Measurements from ENCODE around the gene SPRING1. TPM values are rescaled to one million over a fixed set of nuclear protein-coding genes. Genes with fewer than 3 reads are reported as not detected.

Gene SPRING1
- total and polyA plus RNA-seq, 2 of the 13 experiments (the other 11 are each of a cell fraction or from before 2014, with no cell fraction given): 20.0 to 51.8 TPM

DNA sequence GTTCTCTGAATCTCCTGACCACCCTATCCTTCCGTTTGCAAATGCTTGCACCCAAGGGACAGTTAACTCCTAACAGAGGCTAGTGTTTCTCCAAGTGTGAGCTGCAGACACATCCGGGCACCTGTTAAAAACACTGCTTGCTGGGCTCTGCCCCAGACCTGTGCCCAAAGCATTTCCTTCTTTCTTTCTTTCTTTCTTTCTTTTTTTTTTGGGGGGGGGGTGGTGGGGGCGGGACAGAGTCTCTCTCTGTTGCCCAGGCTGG lies 42.5 kb downstream of the SPRING1 start:
- TF ChIP-seq ZBTB26 (CRISPR knock-in tag; IDR thresholded peaks at IDR 0.05; ENCODE audit: borderline replicate concordance): no peak
- TF ChIP-seq ETV6 (CRISPR knock-in tag; conservative IDR thresholded peaks at IDR 0.05): no peak
- no peak for TF ChIP-seq SMC3 (IDR thresholded peaks at IDR 0.05; ENCODE audit: low read length)
- no peak for TF ChIP-seq NPAS2 (CRISPR knock-in tag; IDR thresholded peaks at IDR 0.05; ENCODE audit: borderline replicate concordance)
- TF ChIP-seq MED1 (CRISPR knock-in tag; IDR thresholded peaks at IDR 0.05): no peak
- Histone ChIP-seq H3K36me3 (replicated peaks in 1 of 2; ENCODE audit: control insufficient read depth in 1 of 2, insufficient read depth in 2 of 2, low read length in 2 of 2) (no peaks in the 10 kb centered on the region), H3K27me3 (ENCODE audit: control insufficient read depth in 1 of 2, insufficient read depth in 2 of 2, low read length in 2 of 2) (peaks cover 3 to 29% of the 10 kb centered on the region in 2 experiments; a peak in 4 of 5 replicates), H2AFZ (ENCODE audit: low read length) (no peak overlapping the region), H3K79me2 (ENCODE audit: insufficient read depth, low read length) (no peaks in the 10 kb centered on the region), H3K27ac (ENCODE audit: extremely low read length, insufficient read depth, low read length) (no peak overlapping the region), H3K9me3 (ENCODE audit: low read length) (no peaks in the 10 kb centered on the region), H4K20me1 (ENCODE audit: insufficient read depth, low read length) (no peaks in the 10 kb centered on the region), H3K4me2 (ENCODE audit: low read depth, low read length) (no peak overlapping the region), H3K4me1 (ENCODE audit: insufficient read depth, low read length) (peaks cover 17% of the 10 kb centered on the region), H3K4me3 (replicated peaks in 1 of 3; ENCODE audit: insufficient read depth in 1 of 3, low read depth in 2 of 3, low read length in 3 of 3) (no peak overlapping the region), H3K9ac (ENCODE audit: insufficient read depth, low read depth, low read length) (no peak overlapping the region)
- in situ Hi-C loops (cut with HindIII; ENCODE audit: extremely low pct_ligation_motif_present, low pct_unique_long_range_greater_than_20kb): no loop called here
- ATAC-seq (no peak), FAIRE-seq (no peak), DNase-seq (ENCODE audit: low spot score) (no peak)
- ChIA-PET CTCF (ENCODE audit: low intra/inter-chr PET ratio, low total read pairs) (no interaction called here), POLR2A (no interaction called here)
- WGBS (ENCODE audit: low lambda C conversion rate): 40% methylated on average over 3 of the region's 3 CpGs
- intact Hi-C loops (cut with micrococcal nuclease; ENCODE audit: unreplicated experiment): loop anchor here (10.0 kb wide), 1 partner anchor 701 kb away; no protein-coding TSS in a partner anchor
- no TSS peak for BruUV-seq (replicated peaks)

DNA sequence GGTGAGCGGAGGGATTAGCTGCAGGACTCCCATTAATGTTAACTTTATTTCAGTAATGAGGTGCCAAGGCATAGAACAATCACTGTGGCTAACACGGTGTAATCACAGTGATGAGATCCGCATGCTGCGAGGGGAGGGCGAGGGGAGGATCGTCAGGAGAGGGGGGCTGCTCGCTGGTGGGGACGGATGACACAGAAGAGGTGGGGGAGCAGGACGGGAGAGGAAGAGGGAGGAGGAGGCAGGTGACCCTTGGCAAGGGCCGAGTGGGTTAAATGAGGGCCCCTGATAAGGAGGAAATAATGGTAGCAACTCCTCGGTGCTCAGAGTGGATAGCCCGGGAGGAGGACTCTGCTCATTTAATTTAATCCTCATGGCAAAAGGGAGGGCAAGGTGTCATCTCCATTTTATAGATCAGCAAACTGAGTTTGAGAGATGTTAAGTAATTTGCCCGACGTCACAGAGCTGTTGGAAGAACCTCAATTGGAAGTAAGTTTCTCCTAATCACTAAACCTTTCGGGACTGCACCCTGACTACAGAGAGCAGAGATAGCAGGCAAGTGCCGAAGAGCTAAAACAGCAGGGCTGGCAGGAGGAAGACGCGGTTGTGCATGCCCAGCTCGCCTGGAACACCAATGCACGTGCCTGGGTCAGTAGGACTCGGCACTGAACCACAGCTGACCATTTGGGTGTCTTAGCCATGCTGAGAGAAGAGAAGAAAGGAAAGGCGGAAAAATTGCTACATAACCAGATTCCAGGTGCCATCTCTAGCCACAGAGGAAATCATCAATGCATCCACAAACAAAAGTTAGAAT lies 43.0 kb downstream of the SPRING1 start:
- POLR2A ChIA-PET: no interaction called here
- no peak overlapping the region for H3K4me3 ChIP-seq (replicated peaks in 1 of 3; ENCODE audit: insufficient read depth in 1 of 3, low read depth in 2 of 3, low read length in 3 of 3)
- H3K9ac ChIP-seq (ENCODE audit: insufficient read depth, low read depth, low read length): no peak overlapping the region
- peaks cover 17% of the 10 kb centered on the region for H3K4me1 ChIP-seq (ENCODE audit: insufficient read depth, low read length)
- no peaks in the 10 kb centered on the region for H3K36me3 ChIP-seq (replicated peaks in 1 of 2; ENCODE audit: control insufficient read depth in 1 of 2, insufficient read depth in 2 of 2, low read length in 2 of 2)
- H3K79me2 ChIP-seq (ENCODE audit: insufficient read depth, low read length): no peaks in the 10 kb centered on the region
- no peaks in the 10 kb centered on the region for H4K20me1 ChIP-seq (ENCODE audit: insufficient read depth, low read length)
- H3K27ac ChIP-seq (ENCODE audit: extremely low read length, insufficient read depth, low read length): no peak overlapping the region
- no peaks in the 10 kb centered on the region for H3K9me3 ChIP-seq (ENCODE audit: low read length)
- in situ Hi-C loops (cut with HindIII; ENCODE audit: extremely low pct_ligation_motif_present, low pct_unique_long_range_greater_than_20kb) (no loop called here), intact Hi-C loops (cut with micrococcal nuclease; ENCODE audit: unreplicated experiment) (loop anchor here (10.0 kb wide), 1 partner anchor 700 kb away; no protein-coding TSS in a partner anchor)
- no peak overlapping the region for H3K4me2 ChIP-seq (ENCODE audit: low read depth, low read length)
- BruUV-seq (replicated peaks): no TSS peak
- WGBS (ENCODE audit: low lambda C conversion rate): 74% methylated on average over 22 of the region's 22 CpGs
- peaks cover 3 to 29% of the 10 kb centered on the region in 2 experiments; a peak in 4 of 5 replicates for H3K27me3 ChIP-seq (ENCODE audit: control insufficient read depth in 1 of 2, insufficient read depth in 2 of 2, low read length in 2 of 2)
- no peak for ATAC-seq
- no peak for DNase-seq (ENCODE audit: low spot score)
- no peak overlapping the region for H2AFZ ChIP-seq (ENCODE audit: low read length)
- no peak for FAIRE-seq
- CTCF ChIA-PET (ENCODE audit: low intra/inter-chr PET ratio, low total read pairs): no interaction called here
- TF ChIP-seq U2AF2 (IDR thresholded peaks at IDR 0.05; ENCODE audit: low read depth, low read length): no peak
- no peak for TF ChIP-seq IRF1 (CRISPR knock-in tag; IDR thresholded peaks at IDR 0.05; ENCODE audit: low read depth)
- TF ChIP-seq ZMYM4 (CRISPR knock-in tag; IDR thresholded peaks at IDR 0.05): no peak
- TF ChIP-seq ISX (CRISPR knock-in tag; conservative IDR thresholded peaks at IDR 0.05): no peak
- no peak for TF ChIP-seq ZNF496 (CRISPR knock-in tag; IDR thresholded peaks at IDR 0.05; ENCODE audit: insufficient replicate concordance)
- TF ChIP-seq ZNF777 (CRISPR knock-in tag; IDR thresholded peaks at IDR 0.05): no peak
- TF ChIP-seq ZNF790 (CRISPR knock-in tag; IDR thresholded peaks at IDR 0.05; ENCODE audit: borderline replicate concordance): no peak
- TF ChIP-seq ZFP1 (CRISPR knock-in tag; IDR thresholded peaks at IDR 0.05): no peak

Measured in HepG2 (cell line).